ENCODE results near the gene KCNQ1. TPM values are rescaled to one million over a fixed set of nuclear protein-coding genes. Genes with fewer than 3 reads are reported as not detected.

KCNQ1 gene
- total RNA-seq, 1 experiment from 2014 or later: not detected

- no peak for TF ChIP-seq CTCF (IDR thresholded peaks at IDR 0.05; ENCODE audit: unreplicated experiment)
- H3K4me1 Mint-ChIP-seq (ENCODE audit: insufficient read depth, unreplicated experiment): no peaks in the 10 kb centered on the region
- no TSS peak for BruUV-seq (replicated peaks)
- intact Hi-C loops (cut with micrococcal nuclease): no loop called here
- H3K27me3 Mint-ChIP-seq (ENCODE audit: insufficient read depth, unreplicated experiment): no peaks in the 10 kb centered on the region
- POLR2A ChIA-PET: interaction anchor here (1.0 kb wide), 1 partner anchor 120 kb away, joined by 6 read pairs; no protein-coding TSS in a partner anchor
- no peak for DNase-seq (ENCODE audit: unreplicated experiment)
- H3K36me3 Mint-ChIP-seq (ENCODE audit: insufficient read depth, unreplicated experiment): no peaks in the 10 kb centered on the region
- H3K27ac Mint-ChIP-seq (ENCODE audit: low read depth, unreplicated experiment): no peak overlapping the region
- no peak overlapping the region for H3K4me3 Mint-ChIP-seq (ENCODE audit: unreplicated experiment)
- CTCF ChIA-PET: interaction anchor here (0.7 to 5.8 kb wide), 4 partner anchors 18 to 485 kb away, joined by 3 to 76 read pairs (median 4); no protein-coding TSS in a partner anchor
- no peaks in the 10 kb centered on the region for H3K9me3 Mint-ChIP-seq (ENCODE audit: unreplicated experiment)
Measured at GRCh38 chr11:2425506-2425905, 19.3 kb upstream of the KCNQ1 start.

- no TSS peak for BruUV-seq (replicated peaks)
- no peak overlapping the region for H3K27ac Mint-ChIP-seq (ENCODE audit: low read depth, unreplicated experiment)
- no peak for TF ChIP-seq CTCF (IDR thresholded peaks at IDR 0.05; ENCODE audit: unreplicated experiment)
- POLR2A ChIA-PET: interaction anchor here (0.7 to 1.0 kb wide), 2 partner anchors 121 to 156 kb away, joined by 3 to 6 read pairs; no protein-coding TSS in a partner anchor
- no peaks in the 10 kb centered on the region for H3K27me3 Mint-ChIP-seq (ENCODE audit: insufficient read depth, unreplicated experiment)
- no peak overlapping the region for H3K4me3 Mint-ChIP-seq (ENCODE audit: unreplicated experiment)
- CTCF ChIA-PET: interaction anchor here (0.6 to 5.8 kb wide), 6 partner anchors 15 to 586 kb away, joined by 3 to 76 read pairs (median 4); no protein-coding TSS in a partner anchor
- no peaks in the 10 kb centered on the region for H3K4me1 Mint-ChIP-seq (ENCODE audit: insufficient read depth, unreplicated experiment)
- no peaks in the 10 kb centered on the region for H3K9me3 Mint-ChIP-seq (ENCODE audit: unreplicated experiment)
- DNase-seq (ENCODE audit: unreplicated experiment): no peak
- H3K36me3 Mint-ChIP-seq (ENCODE audit: insufficient read depth, unreplicated experiment): no peaks in the 10 kb centered on the region
- intact Hi-C loops (cut with micrococcal nuclease): no loop called here
Measured at GRCh38 chr11:2426221-2426620, 18.6 kb upstream of the KCNQ1 start.

- H3K27me3 Mint-ChIP-seq (ENCODE audit: insufficient read depth, unreplicated experiment): no peaks in the 10 kb centered on the region
- no TSS peak for BruUV-seq (replicated peaks)
- H3K9me3 Mint-ChIP-seq (ENCODE audit: unreplicated experiment): no peaks in the 10 kb centered on the region
- intact Hi-C loops (cut with micrococcal nuclease): no loop called here
- DNase-seq (ENCODE audit: unreplicated experiment): no peak
- no peak overlapping the region for H3K4me3 Mint-ChIP-seq (ENCODE audit: unreplicated experiment)
- no peaks in the 10 kb centered on the region for H3K4me1 Mint-ChIP-seq (ENCODE audit: insufficient read depth, unreplicated experiment)
- TF ChIP-seq CTCF (IDR thresholded peaks at IDR 0.05; ENCODE audit: unreplicated experiment): no peak
- H3K36me3 Mint-ChIP-seq (ENCODE audit: insufficient read depth, unreplicated experiment): no peaks in the 10 kb centered on the region
- POLR2A ChIA-PET: no interaction called here
- CTCF ChIA-PET: interaction anchor here (0.6 to 5.8 kb wide), 9 partner anchors 7 to 585 kb away, joined by 3 to 76 read pairs (median 4); no protein-coding TSS in a partner anchor
- H3K27ac Mint-ChIP-seq (ENCODE audit: low read depth, unreplicated experiment): no peak overlapping the region
Measured at GRCh38 chr11:2426826-2427521, 17.8 kb upstream of the KCNQ1 start.

GRCh38 chr11:2427721-2428321 is 17.0 kb upstream of the KCNQ1 start:
- no peak overlapping the region for H3K27ac Mint-ChIP-seq (ENCODE audit: low read depth, unreplicated experiment)
- no peaks in the 10 kb centered on the region for H3K4me1 Mint-ChIP-seq (ENCODE audit: insufficient read depth, unreplicated experiment)
- intact Hi-C loops (cut with micrococcal nuclease): loop anchor here (1.0 kb wide), 1 partner anchor 460 kb away; no protein-coding TSS in a partner anchor
- no peaks in the 10 kb centered on the region for H3K27me3 Mint-ChIP-seq (ENCODE audit: insufficient read depth, unreplicated experiment)
- no peaks in the 10 kb centered on the region for H3K36me3 Mint-ChIP-seq (ENCODE audit: insufficient read depth, unreplicated experiment)
- no peak for DNase-seq (ENCODE audit: unreplicated experiment)
- no peak overlapping the region for H3K4me3 Mint-ChIP-seq (ENCODE audit: unreplicated experiment)
- no TSS peak for BruUV-seq (replicated peaks)
- CTCF ChIA-PET: interaction anchor here (0.5 to 5.8 kb wide), 11 partner anchors 8 to 751 kb away, joined by 3 to 76 read pairs (median 3); no protein-coding TSS in a partner anchor
- no peak for TF ChIP-seq CTCF (IDR thresholded peaks at IDR 0.05; ENCODE audit: unreplicated experiment)
- POLR2A ChIA-PET: no interaction called here
- H3K9me3 Mint-ChIP-seq (ENCODE audit: unreplicated experiment): no peaks in the 10 kb centered on the region

All from MCF 10A (cell line).